H1 (cell line): ENCODE measurements around the gene HLA-DQA1. TPM values are rescaled to one million over a fixed set of nuclear protein-coding genes. Genes with fewer than 3 reads are reported as not detected.

Source experiments
- CTCF ChIA-PET: fragments of 300-600 bp; sonication (Branson Sonifier 250); formaldehyde crosslinking; loops from one replicate; lab custom pipeline; 2021; ENCODE audit not compliant: partially characterized antibody; lab: Charles Lee
- POLR2A ChIA-PET: fragments of 300-600 bp; sonication (Branson Sonifier 250); formaldehyde crosslinking; loops from one replicate; lab custom pipeline; 2021; ENCODE audit warnings: inconsistent platforms; ENCODE audit not compliant: partially characterized antibody; lab: Charles Lee
- DNase-seq, 2 experiments: peaks; one replicate each; pipeline versions ENCODE4 v3.0.0 to v3.0.0-alpha.2; 2010 to 2022; ENCODE audit warnings: low spot score in 2 of 2, low read depth in 1 of 2, mixed read lengths in 1 of 2
- FAIRE-seq: peaks from 2 replicates; lab custom pipeline; 2011; peaks lifted over from hg19 to GRCh38; lab: Jason Lieb, UNC
- H2AFZ ChIP-seq: 2 replicates; pipeline ENCODE4 v1.8.1; 2012; ENCODE audit warnings: low read length, inconsistent platforms
- H2AK5ac ChIP-seq: 2 replicates; pipeline ENCODE4 v1.6.1; 2013; ENCODE audit warnings: low read depth, low read length
- H2BK120ac ChIP-seq: replicated peaks from 2 replicates; pipeline ENCODE3; 2013; ENCODE audit warnings: low read depth, low read length, inconsistent platforms
- H2BK12ac ChIP-seq: 2 replicates; pipeline ENCODE4 v1.6.1; 2013; ENCODE audit warnings: low read depth, low read length
- H2BK15ac ChIP-seq: 2 replicates; pipeline ENCODE4 v1.6.1; 2013; ENCODE audit warnings: low read length
- H2BK20ac ChIP-seq: 2 replicates; pipeline ENCODE4 v1.6.1; 2013; ENCODE audit warnings: low read length
- H2BK5ac ChIP-seq: 2 replicates; pipeline ENCODE4 v1.6.1; 2013; ENCODE audit warnings: low read depth, low read length
- H3K14ac ChIP-seq: 2 replicates; pipeline ENCODE4 v1.6.1; 2013; ENCODE audit warnings: inconsistent platforms; ENCODE audit not compliant: insufficient read length
- H3K18ac ChIP-seq: 2 replicates; pipeline ENCODE4 v1.6.1; 2013; ENCODE audit warnings: low read length; ENCODE audit errors: extremely low read depth
- H3K23ac ChIP-seq: 2 replicates; pipeline ENCODE4 v1.6.1; 2013; ENCODE audit warnings: inconsistent platforms; ENCODE audit not compliant: insufficient read length
- H3K23me2 ChIP-seq: 2 replicates; pipeline ENCODE4 v1.6.1; 2013; ENCODE audit warnings: low read depth, low read length
- H3K27ac ChIP-seq: 2 replicates; pipeline ENCODE4 v1.6.1; 2011; ENCODE audit warnings: low read depth, low read length, inconsistent platforms
- H3K27me3 ChIP-seq, 4 experiments: replicated peaks in 1 of 4; 1 replicate in 1 of 4; 2 replicates in 3 of 4; pipeline versions ENCODE4 v1.6.1 to v1.8.1; 2011 to 2013; ENCODE audit warnings: low read length in 3 of 4, mild to moderate bottlenecking in 3 of 4, inconsistent platforms in 2 of 4, mixed read lengths in 2 of 4, moderate library complexity in 1 of 4; ENCODE audit not compliant: control insufficient read depth in 3 of 4, insufficient read depth in 3 of 4; ENCODE audit errors: extremely low read depth in 1 of 4
- H3K36me3 ChIP-seq, 4 experiments: 2 replicates each; pipeline versions ENCODE4 v1.6.1 to v1.8.1; 2011 to 2013; ENCODE audit warnings: mild to moderate bottlenecking in 4 of 4, low read length in 3 of 4, moderate library complexity in 2 of 4, control low read depth in 1 of 4, inconsistent platforms in 1 of 4; ENCODE audit not compliant: insufficient read depth in 4 of 4, control insufficient read depth in 2 of 4
- H3K4ac ChIP-seq: replicated peaks from 2 replicates; pipeline ENCODE3; 2013; ENCODE audit warnings: low read length, low read depth, mixed read lengths, inconsistent platforms; ENCODE audit not compliant: insufficient read length
- H3K4me1 ChIP-seq, 4 experiments: replicated peaks in 1 of 4; 1 replicate in 1 of 4; 2 replicates in 3 of 4; pipeline versions ENCODE4 v1.6.1 to v1.8.1; 2011 to 2013; ENCODE audit warnings: low read length in 3 of 4, inconsistent platforms in 2 of 4, mixed read lengths in 1 of 4; ENCODE audit not compliant: insufficient read depth in 4 of 4, control insufficient read depth in 3 of 4
- H3K4me2 ChIP-seq, 2 experiments: 2 replicates each; pipeline versions ENCODE4 v1.6.1 to v1.8.1; 2011 to 2013; ENCODE audit warnings: low read depth in 2 of 2, low read length in 2 of 2, control low read depth in 1 of 2, inconsistent platforms in 1 of 2, mild to moderate bottlenecking in 1 of 2; ENCODE audit not compliant: insufficient read depth in 1 of 2
- H3K4me3 ChIP-seq, 4 experiments: fragments of 200-600, 300-600 bp in 1 of 4; sonication (generic), shearing (Covaris generic), sonication (Bioruptor Twin) in 1 of 4; 2 replicates each; pipeline versions ENCODE4 v1.5.1 to v1.8.1; 2011 to 2016; ENCODE audit warnings: low read length in 4 of 4, low read depth in 3 of 4, control low read depth in 2 of 4, inconsistent platforms in 2 of 4, mild to moderate bottlenecking in 2 of 4, mixed read lengths in 1 of 4, moderate library complexity in 1 of 4; ENCODE audit not compliant: insufficient read depth in 2 of 4; ENCODE audit errors: extremely low read depth in 1 of 4
- H3K56ac ChIP-seq: replicated peaks from 2 replicates; pipeline ENCODE3; 2013; ENCODE audit warnings: low read depth, mild to moderate bottlenecking, mixed read lengths, low read length, inconsistent platforms; ENCODE audit not compliant: insufficient read length
- H3K79me1 ChIP-seq: 2 replicates; pipeline ENCODE4 v1.6.1; 2013; ENCODE audit warnings: low read depth, low read length, control low read depth
- H3K79me2 ChIP-seq, 2 experiments: 2 replicates each; pipeline versions ENCODE4 v1.6.1 to v1.8.1; 2012 to 2013; ENCODE audit warnings: low read length in 2 of 2, mild to moderate bottlenecking in 2 of 2, inconsistent platforms in 1 of 2; ENCODE audit not compliant: insufficient read depth in 2 of 2, control insufficient read depth in 1 of 2
- H3K9ac ChIP-seq, 4 experiments: replicated peaks in 1 of 4; 1 replicate in 1 of 4; 2 replicates in 3 of 4; pipeline versions ENCODE4 v1.6.1 to v1.8.1; 2011 to 2013; ENCODE audit warnings: low read depth in 3 of 4, low read length in 3 of 4, control low read depth in 2 of 4, mild to moderate bottlenecking in 2 of 4, moderate library complexity in 2 of 4, inconsistent platforms in 1 of 4; ENCODE audit errors: extremely low read depth in 1 of 4
- H3K9me3 ChIP-seq, 2 experiments: 2 replicates each; pipeline versions ENCODE4 v1.6.1 to v1.8.1; 2012 to 2013; ENCODE audit warnings: mild to moderate bottlenecking in 2 of 2, moderate library complexity in 2 of 2, control low read depth in 1 of 2, inconsistent platforms in 1 of 2, low read depth in 1 of 2, low read length in 1 of 2, mixed read lengths in 1 of 2; ENCODE audit not compliant: insufficient read depth in 2 of 2
- H4K20me1 ChIP-seq, 2 experiments: replicated peaks in 1 of 2; 2 replicates each; pipeline versions ENCODE3 to v1.8.1; 2011 to 2013; ENCODE audit warnings: inconsistent platforms in 2 of 2, low read length in 2 of 2, mild to moderate bottlenecking in 1 of 2; ENCODE audit not compliant: insufficient read depth in 2 of 2, control insufficient read depth in 1 of 2
- H4K5ac ChIP-seq: 2 replicates; pipeline ENCODE4 v1.6.1; 2013; ENCODE audit warnings: low read length, low read depth, mixed read lengths, inconsistent platforms; ENCODE audit not compliant: insufficient read length
- H4K8ac ChIP-seq: 2 replicates; pipeline ENCODE4 v1.8.0; 2013; ENCODE audit warnings: mild to moderate bottlenecking, moderate library complexity, low read length, inconsistent platforms; ENCODE audit not compliant: insufficient read depth; ENCODE audit errors: extremely low read depth
- H4K91ac ChIP-seq: replicated peaks from 2 replicates; pipeline ENCODE3; 2013; ENCODE audit warnings: low read length, mixed read lengths, inconsistent platforms; ENCODE audit not compliant: insufficient read length
- SRF ChIP-seq: IDR thresholded peaks from 2 replicates; pipeline ENCODE4 v1.6.1; 2011; ENCODE audit warnings: mild to moderate bottlenecking, low read depth, low read length, moderate library complexity
- WGBS, 2 experiments: shearing (Covaris generic) in 1 of 2; methylation state at CpG; one replicate each; pipeline versions ENCODE4 v1.1.6 to v1.1.7; 2013 to 2015; ENCODE audit warnings: low lambda C conversion rate in 2 of 2, mixed read lengths in 2 of 2, inconsistent platforms in 1 of 2, low coverage in 1 of 2, missing lambda C conversion rate in 1 of 2; ENCODE audit not compliant: insufficient replicate concordance in 2 of 2, insufficient coverage in 1 of 2, insufficient read length in 1 of 2; ENCODE audit errors: extremely low coverage in 1 of 2, missing lambda C conversion rate in 1 of 2; 5-methylcytosine and 5-hydroxymethylcytosine counted together
- polyA plus RNA-seq, 7 experiments: library from polyadenylated mRNA; depleted of rRNA in 3 of 7; stranded (reverse) in 5 of 7; unstranded in 2 of 7; fragments of >200 nt in 5 of 7; fragments of 200-250 nt in 2 of 7; gene quantifications; 1 replicate in 5 of 7; 2 replicates in 1 of 7; 4 replicates in 1 of 7; pipeline versions ENCODE4 v1.2.1 to v1.2.3, GENCODE V29; 2011 to 2013; ENCODE audit warnings: missing spikeins in 2 of 7, mixed read lengths in 2 of 7
- total RNA-seq: library from RNA; stranded (reverse); fragmentation: NEBNext Ultra II Directional; extraction: Animal tissue kit (Norgen Biotek cat#: 25700); gene quantifications from 2 replicates; pipeline ENCODE4 v1.2.1, GENCODE V29; 2021
- TF ChIP-seq, protein P1 (sequence below): IDR thresholded peaks from 2 replicates; pipeline ENCODE4 v1.6.1; 2012; ENCODE audit warnings: inconsistent platforms

HLA-DQA1 gene
- total and polyA plus RNA-seq, 2 of the 8 experiments (the other 6 are each of a cell fraction or from before 2014, with no cell fraction given) = 0.12 TPM; not detected in 1

DNA sequence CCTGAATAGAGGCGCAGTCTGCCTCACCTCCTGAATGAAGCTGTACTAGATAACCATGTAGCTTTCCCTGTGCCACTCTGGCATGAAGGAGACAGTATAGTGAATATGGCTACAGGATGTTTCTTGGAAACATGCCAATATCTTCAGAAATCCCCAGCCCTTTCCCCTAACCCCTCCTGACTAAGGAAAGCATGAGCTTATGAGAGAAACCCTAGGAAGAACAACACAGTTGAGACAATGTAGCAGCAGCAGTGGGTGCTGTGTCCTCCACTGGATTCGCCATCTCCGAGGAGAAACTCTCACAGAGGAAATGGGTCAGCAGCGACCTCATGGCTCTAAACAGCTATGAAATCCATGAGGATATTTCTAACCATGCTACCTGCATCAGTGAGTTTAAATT, 6.7 kb downstream of the HLA-DQA1 start:
- Histone ChIP-seq H4K91ac (no peak overlapping the region), H2AFZ (no peak overlapping the region), H4K8ac (no peak overlapping the region), H2BK120ac (no peak overlapping the region), H2AK5ac (no peak overlapping the region), H2BK5ac (no peak overlapping the region), H3K4me2 (no peak overlapping the region), H3K4ac (no peak overlapping the region), H2BK12ac (no peak overlapping the region), H3K18ac (no peak overlapping the region), H3K27ac (no peak overlapping the region), H3K36me3 (no peaks in the 10 kb centered on the region), H2BK15ac (no peak overlapping the region), H3K23ac (no peak overlapping the region), H2BK20ac (no peak overlapping the region), H3K23me2 (no peaks in the 10 kb centered on the region; the same call in 1 of the 2 replicates), H3K9me3 (no peaks in the 10 kb centered on the region), H4K20me1 (no peaks in the 10 kb centered on the region), H4K5ac (no peak overlapping the region), H3K56ac (no peak overlapping the region), H3K79me2 (no peaks in the 10 kb centered on the region), H3K14ac (no peak overlapping the region), H3K27me3 (no peaks in the 10 kb centered on the region), H3K4me1 (no peaks in the 10 kb centered on the region), H3K79me1 (no peaks in the 10 kb centered on the region), H3K9ac (no peak overlapping the region), H3K4me3 (no peak overlapping the region)
- DNase-seq (no peak), FAIRE-seq (no peak)
- POLR2A ChIA-PET = no interaction called here
- WGBS, 2 experiments = 41% methylated on average over 4 of the region's 4 CpGs; no CpG with 5 or more reads in 1 of the 2 experiments
- TF ChIP-seq, protein P1, sequence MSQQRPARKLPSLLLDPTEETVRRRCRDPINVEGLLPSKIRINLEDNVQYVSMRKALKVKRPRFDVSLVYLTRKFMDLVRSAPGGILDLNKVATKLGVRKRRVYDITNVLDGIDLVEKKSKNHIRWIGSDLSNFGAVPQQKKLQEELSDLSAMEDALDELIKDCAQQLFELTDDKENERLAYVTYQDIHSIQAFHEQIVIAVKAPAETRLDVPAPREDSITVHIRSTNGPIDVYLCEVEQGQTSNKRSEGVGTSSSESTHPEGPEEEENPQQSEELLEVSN = no peak
- no peak for TF ChIP-seq SRF
- CTCF ChIA-PET = interaction anchor here (1.1 kb wide), 1 partner anchor 220 kb away, joined by 3 read pairs; no protein-coding TSS in a partner anchor
